Stimulated activated CD8-positive, alpha-beta memory T cell treated with anti-CD3 and anti-CD28 coated beads, Interleukin-15, amount 100 ng/mL, for 1 hour (primary cell): Measurements from ENCODE around the gene EFHC1.

ENCODE experiments used
- DNase-seq: peaks from one replicate; pipeline ENCODE4 v3.0.0-alpha.2; 2020; ENCODE audit warnings: low read depth

EFHC1 gene

GRCh38 chr6:52503323-52503747, 83.2 kb downstream of the EFHC1 start:
- no peak for DNase-seq

- no peak for DNase-seq
These were observed 84.0 kb downstream of the EFHC1 start for GRCh38 chr6:52503851-52504781.

GRCh38 chr6:52504782-52505136, 84.6 kb downstream of the EFHC1 start:
- DNase-seq, result no peak

- no peak for DNase-seq
These were observed 85.7 kb downstream of the EFHC1 start for GRCh38 chr6:52505726-52506409.

- no peak for DNase-seq
These were observed 86.3 kb downstream of the EFHC1 start for GRCh38 chr6:52506476-52506875.

GRCh38 chr6:52507557-52508260, 87.6 kb downstream of the EFHC1 start:
- no peak for DNase-seq

- DNase-seq, result no peak
These were observed 88.2 kb downstream of the EFHC1 start for GRCh38 chr6:52508261-52508739.

GRCh38 chr6:52509281-52510212, 89.4 kb downstream of the EFHC1 start:
- no peak for DNase-seq

GRCh38 chr6:52510213-52510562, 90.0 kb downstream of the EFHC1 start:
- no peak for DNase-seq

GRCh38 chr6:52511163-52511562, 91.0 kb downstream of the EFHC1 start:
- no peak for DNase-seq

GRCh38 chr6:52511572-52512151, 91.5 kb downstream of the EFHC1 start:
- no peak for DNase-seq

GRCh38 chr6:52512199-52512598, 92.1 kb downstream of the EFHC1 start:
- DNase-seq, result no peak

GRCh38 chr6:52513464-52513863, 93.3 kb downstream of the EFHC1 start:
- no peak for DNase-seq

GRCh38 chr6:52513896-52514295, 93.8 kb downstream of the EFHC1 start:
- no peak for DNase-seq

- no peak for DNase-seq
These were observed 94.4 kb downstream of the EFHC1 start for GRCh38 chr6:52514514-52514913.

GRCh38 chr6:52515219-52515960, 95.2 kb downstream of the EFHC1 start:
- DNase-seq, result no peak

GRCh38 chr6:52516269-52516668, 96.1 kb downstream of the EFHC1 start:
- DNase-seq, result no peak

GRCh38 chr6:52516943-52517342, 96.8 kb downstream of the EFHC1 start:
- no peak for DNase-seq

- DNase-seq, result no peak
These were observed 97.5 kb downstream of the EFHC1 start for GRCh38 chr6:52517502-52518278.
